NCI-H187 (cell line): ENCODE results near the gene NRG3.
"Not testable (repeated sequence)": the region's sequence is repeated elsewhere in the genome, so short reads cannot be mapped to it uniquely, and the experiment has no call there.

Source experiments
- DNase-seq, 2 experiments: peaks; one replicate each; lab custom pipeline; 2025; lab: John Stamatoyannopoulos, UW

The NRG3 gene

GRCh38 chr10:82284180-82284579 is 409.2 kb downstream of the NRG3 start:
- DNase-seq: no peak

GRCh38 chr10:82288461-82288881 is 413.5 kb downstream of the NRG3 start:
- no peak for DNase-seq

GRCh38 chr10:82289945-82290344 is 415.0 kb downstream of the NRG3 start:
- DNase-seq: no peak

GRCh38 chr10:82294874-82295378 is 419.9 kb downstream of the NRG3 start:
- no peak for DNase-seq

GRCh38 chr10:82308641-82309040 is 433.6 kb downstream of the NRG3 start:
- DNase-seq: no peak

- no peak for DNase-seq
Observed at GRCh38 chr10:82310839-82311238, 435.8 kb downstream of the NRG3 start.

- DNase-seq: no peak
Observed at GRCh38 chr10:82313401-82313800, 438.4 kb downstream of the NRG3 start.

- no peak for DNase-seq
Observed at GRCh38 chr10:82318534-82318933, 443.5 kb downstream of the NRG3 start.

GRCh38 chr10:82319074-82319473 is 444.1 kb downstream of the NRG3 start:
- no peak for DNase-seq

- no peak for DNase-seq
Observed at GRCh38 chr10:82319562-82319961, 444.6 kb downstream of the NRG3 start.

GRCh38 chr10:82321724-82322123 is 446.7 kb downstream of the NRG3 start:
- no peak for DNase-seq

- no peak for DNase-seq
Observed at GRCh38 chr10:82331716-82332115, 456.7 kb downstream of the NRG3 start.

GRCh38 chr10:82335831-82336230 is 460.8 kb downstream of the NRG3 start:
- no peak for DNase-seq

GRCh38 chr10:82340166-82340565 is 465.2 kb downstream of the NRG3 start:
- DNase-seq: no peak

- not testable (repeated sequence) for DNase-seq
Observed at GRCh38 chr10:82349590-82349989, 474.6 kb downstream of the NRG3 start.

- DNase-seq: no peak
Observed at GRCh38 chr10:82353381-82353780, 478.4 kb downstream of the NRG3 start.

- no peak for DNase-seq
Observed at GRCh38 chr10:82358486-82359099, 483.6 kb downstream of the NRG3 start.

GRCh38 chr10:82361256-82361655 is 486.3 kb downstream of the NRG3 start:
- no peak for DNase-seq

- no peak for DNase-seq
Observed at GRCh38 chr10:82377608-82378007, 502.6 kb downstream of the NRG3 start.

- no peak for DNase-seq
Observed at GRCh38 chr10:82378146-82378545, 503.2 kb downstream of the NRG3 start.

- DNase-seq: no peak
Observed at GRCh38 chr10:82383350-82383749, 508.4 kb downstream of the NRG3 start.

- DNase-seq: no peak
Observed at GRCh38 chr10:82390866-82391658, 516.1 kb downstream of the NRG3 start.

- DNase-seq: no peak
Observed at GRCh38 chr10:82391971-82392370, 517.0 kb downstream of the NRG3 start.
